Smooth muscle cell (in vitro differentiated cells): ENCODE measurements around the gene ZNF25. TPM values are rescaled to one million over a fixed set of nuclear protein-coding genes. Genes with fewer than 3 reads are reported as not detected.

Source experiments
- DNase-seq: peaks from one replicate; lab custom pipeline; 2025; ENCODE audit not compliant: unreplicated experiment; lab: John Stamatoyannopoulos, UW
- H2AFZ ChIP-seq: fragments of 200-600 bp; sonication (generic); 2 replicates; pipeline ENCODE4 v1.6.0; 2016; ENCODE audit warnings: antibody characterized with exemption, low read depth, mild to moderate bottlenecking
- H3F3A ChIP-seq: fragments of 200-600 bp; sonication (generic); 2 replicates; pipeline ENCODE4 v1.6.0; 2017; ENCODE audit warnings: antibody characterized with exemption, low read depth
- H3K27ac ChIP-seq: fragments of 200-600 bp; sonication (generic); 2 replicates; pipeline ENCODE4 v1.5.1; 2016; ENCODE audit warnings: low read depth, mild to moderate bottlenecking
- H3K27me3 ChIP-seq: fragments of 200-600 bp; sonication (generic); 2 replicates; pipeline ENCODE4 v1.6.1; 2016; ENCODE audit warnings: low read depth, mild to moderate bottlenecking
- H3K36me3 ChIP-seq: fragments of 200-600 bp; sonication (generic); 2 replicates; pipeline ENCODE4 v1.5.1; 2016; ENCODE audit warnings: low read depth
- H3K4me1 ChIP-seq: fragments of 200-600 bp; sonication (generic); 2 replicates; pipeline ENCODE4 v1.5.1; 2016; ENCODE audit warnings: low read depth
- H3K4me2 ChIP-seq: fragments of 200-600 bp; sonication (generic); 2 replicates; pipeline ENCODE4 v1.6.0; 2016; ENCODE audit warnings: mild to moderate bottlenecking
- H3K4me3 ChIP-seq: fragments of 200-600 bp; sonication (generic); 2 replicates; pipeline ENCODE4 v1.5.1; 2016; ENCODE audit warnings: mild to moderate bottlenecking
- H3K79me2 ChIP-seq: fragments of 200-600 bp; sonication (generic); 2 replicates; pipeline ENCODE4 v1.6.0; 2016; ENCODE audit warnings: low read depth, mild to moderate bottlenecking
- H3K9ac ChIP-seq: fragments of 200-600 bp; sonication (generic); 2 replicates; pipeline ENCODE4 v1.6.0; 2016; ENCODE audit warnings: low read depth
- H3K9me3 ChIP-seq: fragments of 200-600 bp; sonication (generic); replicated peaks from 2 replicates; pipeline ENCODE4 v1.5.1; 2016; ENCODE audit warnings: low read depth
- H4K20me1 ChIP-seq: fragments of 200-600 bp; sonication (generic); 2 replicates; pipeline ENCODE4 v1.6.0; 2016; ENCODE audit warnings: low read depth
- CTCF ChIP-seq: fragments of 200-600 bp; sonication (generic); IDR thresholded peaks from 2 replicates; pipeline ENCODE4 v1.5.1; 2017; ENCODE audit warnings: borderline replicate concordance, mild to moderate bottlenecking, antibody characterized with exemption; ENCODE audit not compliant: insufficient read depth, poor library complexity, severe bottlenecking
- whole genome bisulfite sequencing: methylation state at CpG from one replicate; pipeline ENCODE4 v1.1.7; 2016; ENCODE audit warnings: low lambda C conversion rate; 5-methylcytosine and 5-hydroxymethylcytosine counted together
- polyA plus RNA-seq: library from polyadenylated mRNA; unstranded; fragments of >200 nt; fragmentation: Nextera tagmentation; extraction: Ambion mirVana; gene quantifications from 2 replicates; pipeline ENCODE4 v1.2.1, GENCODE V29; 2016
- total RNA-seq: library from RNA; depleted of rRNA; stranded (reverse); fragments of >200 nt; gene quantifications from 2 replicates; pipeline ENCODE4 v1.2.3, GENCODE V29; 2014

The ZNF25 gene
- total and polyA plus RNA-seq, 2 experiments from 2014 or later: 3.6 to 6.9 TPM

- Histone ChIP-seq H4K20me1 (no peaks in the 10 kb centered on the region), H3K79me2 (no peaks in the 10 kb centered on the region), H3F3A (no peaks in the 10 kb centered on the region), H3K9ac (no peak overlapping the region), H2AFZ (no peak overlapping the region), H3K27me3 (no peaks in the 10 kb centered on the region), H3K4me1 (no peaks in the 10 kb centered on the region), H3K27ac (no peak overlapping the region), H3K4me2 (no peak overlapping the region), H3K4me3 (no peak overlapping the region), H3K36me3 (peaks cover 37% of the 10 kb centered on the region), H3K9me3 (peaks cover 9% of the 10 kb centered on the region)
- no peak for TF ChIP-seq CTCF
- DNase-seq: no peak
- WGBS: 87% methylated on average over 2 of the region's 2 CpGs
These were observed 15.8 kb downstream of the ZNF25 start for GRCh38 chr10:37960591-37961137.

DNA sequence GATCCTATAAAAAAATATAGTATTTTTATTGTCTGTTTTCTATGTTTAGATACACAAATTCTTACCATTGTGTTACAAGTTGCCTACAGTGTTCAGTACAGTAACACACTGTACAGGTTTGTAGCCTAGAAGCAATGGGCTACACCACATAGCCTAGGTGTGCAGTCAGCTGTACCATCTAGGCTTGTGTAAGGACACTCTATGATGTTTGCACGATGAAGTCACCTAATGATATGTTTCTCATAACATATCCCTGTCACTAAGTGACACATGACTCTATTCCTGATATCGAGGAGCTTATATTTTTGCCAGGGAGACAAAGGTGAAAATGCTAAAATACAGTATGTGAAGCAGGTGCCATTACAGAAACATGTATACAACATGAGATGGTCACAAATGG lies 18.6 kb downstream of the ZNF25 start:
- H3K9ac ChIP-seq: no peak overlapping the region
- H3K36me3 ChIP-seq: peaks cover 66% of the 10 kb centered on the region
- H3K27ac ChIP-seq: no peak overlapping the region
- no peaks in the 10 kb centered on the region for H3F3A ChIP-seq
- no peak overlapping the region for H3K4me3 ChIP-seq
- H3K27me3 ChIP-seq: no peaks in the 10 kb centered on the region
- TF ChIP-seq CTCF: no peak
- peaks cover 24% of the 10 kb centered on the region for H3K9me3 ChIP-seq
- H2AFZ ChIP-seq: no peak overlapping the region
- H3K79me2 ChIP-seq: no peaks in the 10 kb centered on the region
- no peaks in the 10 kb centered on the region for H4K20me1 ChIP-seq
- no peak overlapping the region for H3K4me2 ChIP-seq
- DNase-seq: no peak
- 71% methylated on average over 2 of the region's 2 CpGs for WGBS
- no peaks in the 10 kb centered on the region for H3K4me1 ChIP-seq

DNA sequence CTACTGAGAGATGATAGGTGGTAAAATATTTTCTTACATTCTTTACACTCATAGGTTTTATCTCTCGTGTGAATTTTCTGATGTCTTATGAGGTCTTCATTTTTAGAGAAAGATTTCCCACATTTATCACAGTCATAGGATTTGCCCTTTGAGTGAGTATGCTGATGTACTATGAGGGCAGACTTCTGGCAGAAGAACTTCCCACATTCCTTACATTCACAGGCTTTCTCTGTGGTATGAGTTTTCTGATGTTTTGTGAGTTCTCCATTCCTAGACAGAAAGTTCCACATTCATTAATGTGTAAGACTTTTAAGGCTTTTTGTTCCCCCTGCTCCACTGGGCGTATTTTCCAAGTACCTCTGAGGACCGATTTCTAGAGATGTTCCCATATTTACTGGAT lies 23.5 kb downstream of the ZNF25 start:
- H3K79me2 ChIP-seq: no peaks in the 10 kb centered on the region
- WGBS: 87% methylated on average over 3 of the region's 3 CpGs
- DNase-seq: no peak
- no peak overlapping the region for H2AFZ ChIP-seq
- H4K20me1 ChIP-seq: no peaks in the 10 kb centered on the region
- no peak overlapping the region for H3K27ac ChIP-seq
- H3K4me3 ChIP-seq: no peak overlapping the region
- no peak overlapping the region for H3K4me2 ChIP-seq
- no peaks in the 10 kb centered on the region for H3F3A ChIP-seq
- TF ChIP-seq CTCF: no peak
- H3K9me3 ChIP-seq: peaks cover 30% of the 10 kb centered on the region
- H3K9ac ChIP-seq: no peak overlapping the region
- H3K4me1 ChIP-seq: no peaks in the 10 kb centered on the region
- no peaks in the 10 kb centered on the region for H3K27me3 ChIP-seq
- peaks cover 68% of the 10 kb centered on the region for H3K36me3 ChIP-seq

DNA sequence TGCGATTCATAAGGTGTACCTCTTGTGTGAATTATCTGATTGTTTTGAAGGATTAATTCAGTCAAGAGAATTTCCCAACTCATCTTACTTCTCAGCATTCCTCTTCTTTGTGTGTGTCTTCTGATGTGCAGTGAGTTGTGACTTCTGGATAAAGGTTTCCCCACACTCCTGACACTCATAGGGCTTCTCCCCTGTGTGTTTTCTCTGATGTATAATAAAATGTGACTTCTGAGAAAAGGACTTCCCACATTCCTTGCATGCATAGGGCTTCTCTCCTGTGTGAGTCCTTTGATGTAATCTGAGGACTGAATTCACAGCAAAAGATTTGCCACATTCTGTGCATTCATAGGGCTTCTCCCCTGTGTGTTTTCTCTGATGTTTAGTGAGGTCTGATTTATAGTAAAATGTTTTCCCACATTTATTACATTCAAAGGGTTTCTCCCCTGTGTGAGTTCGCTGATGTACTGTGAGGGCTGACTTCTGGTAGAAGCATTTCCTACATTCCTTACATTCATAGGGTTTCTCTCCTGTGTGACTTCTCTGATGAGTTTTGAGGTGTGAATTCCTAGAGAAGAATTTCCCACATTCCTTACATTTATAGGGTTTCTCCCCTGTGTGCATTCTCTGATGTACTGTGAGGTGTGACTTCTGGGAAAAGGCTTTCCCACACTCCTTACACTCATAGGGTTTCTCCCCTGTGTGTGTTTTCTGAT lies 24.2 kb downstream of the ZNF25 start:
- Histone ChIP-seq H3K9ac (no peak overlapping the region), H3K4me1 (no peaks in the 10 kb centered on the region), H2AFZ (no peak overlapping the region), H3K27ac (no peak overlapping the region), H3K79me2 (no peaks in the 10 kb centered on the region), H3F3A (no peaks in the 10 kb centered on the region), H3K4me2 (no peak overlapping the region), H3K9me3 (peaks cover 25% of the 10 kb centered on the region), H3K4me3 (no peak overlapping the region), H3K36me3 (peaks cover 61% of the 10 kb centered on the region), H3K27me3 (no peaks in the 10 kb centered on the region), H4K20me1 (no peaks in the 10 kb centered on the region)
- TF ChIP-seq CTCF: no peak
- DNase-seq: no peak
- 85% methylated on average over 2 of the region's 2 CpGs for WGBS
